BJ (cell line): ENCODE measurements around the gene BCL7B. TPM values are rescaled to one million over a fixed set of nuclear protein-coding genes. Genes with fewer than 3 reads are reported as not detected.

Experiments
- CTCF ChIA-PET: fragments of 350-600 bp; formaldehyde crosslinking; extraction: SDS; loops from one replicate; lab custom pipeline; 2021; ENCODE audit warnings: antibody characterized with exemption, inconsistent platforms; lab: Yijun Ruan, JAX
- POLR2A ChIA-PET: fragments of 300-600 bp; sonication (Branson Sonifier 250); formaldehyde crosslinking; extraction: SDS; loops from one replicate; lab custom pipeline; 2021; ENCODE audit warnings: antibody characterized with exemption; lab: Charles Lee
- DNase-seq: peaks from one replicate; pipeline ENCODE4 v3.0.0-alpha.2; 2011; ENCODE audit warnings: low read depth
- H3K27me3 ChIP-seq: 2 replicates; pipeline ENCODE4 v1.6.0; 2011; ENCODE audit warnings: low read length; ENCODE audit not compliant: control insufficient read depth, insufficient read depth
- H3K36me3 ChIP-seq: 2 replicates; pipeline ENCODE4 v1.5.1; 2011; ENCODE audit warnings: low read length; ENCODE audit not compliant: control insufficient read depth, insufficient read depth
- H3K4me3 ChIP-seq: 2 replicates; pipeline ENCODE4 v1.5.1; 2011; ENCODE audit warnings: low read depth, mild to moderate bottlenecking, control low read depth, low read length
- CTCF ChIP-seq: IDR thresholded peaks from 2 replicates; pipeline ENCODE4 v1.5.1; 2011; ENCODE audit warnings: low read depth, mild to moderate bottlenecking, control low read depth, inconsistent platforms, low read length, moderate library complexity; ENCODE audit not compliant: insufficient read depth
- polyA plus RNA-seq: library from polyadenylated mRNA; depleted of rRNA; stranded (reverse); fragments of >200 nt; gene quantifications from 2 replicates; pipeline ENCODE4 v1.2.3, GENCODE V29; 2011

BCL7B gene
- polyA plus RNA-seq, 1 experiment = 89.6 TPM

- Histone ChIP-seq H3K4me3 (no peak overlapping the region), H3K27me3 (no peaks in the 10 kb centered on the region), H3K36me3 (peaks cover 7% of the 10 kb centered on the region)
- no peak for TF ChIP-seq CTCF
- POLR2A ChIA-PET = no interaction called here
- no peak for DNase-seq
- CTCF ChIA-PET = no interaction called here
These were observed 40.1 kb downstream of the BCL7B start for GRCh38 chr7:73517241-73517995.

GRCh38 chr7:73515178-73515577 lies 42.3 kb downstream of the BCL7B start:
- Histone ChIP-seq H3K4me3 (no peak overlapping the region), H3K27me3 (no peaks in the 10 kb centered on the region), H3K36me3 (peaks cover 7% of the 10 kb centered on the region)
- no peak for TF ChIP-seq CTCF
- ChIA-PET CTCF (no interaction called here), POLR2A (no interaction called here)
- no peak for DNase-seq

- ChIA-PET CTCF (no interaction called here), POLR2A (no interaction called here)
- no peak for DNase-seq
- peaks cover 16% of the 10 kb centered on the region for H3K36me3 ChIP-seq
- TF ChIP-seq CTCF = no peak
- no peak overlapping the region for H3K4me3 ChIP-seq
- no peaks in the 10 kb centered on the region for H3K27me3 ChIP-seq
These were observed 45.3 kb downstream of the BCL7B start for GRCh38 chr7:73512018-73512780.

GRCh38 chr7:73509463-73509862 lies 48.0 kb downstream of the BCL7B start:
- Histone ChIP-seq H3K4me3 (no peak overlapping the region), H3K36me3 (peaks cover 14% of the 10 kb centered on the region), H3K27me3 (no peaks in the 10 kb centered on the region)
- TF ChIP-seq CTCF = no peak
- POLR2A ChIA-PET = no interaction called here
- no peak for DNase-seq
- CTCF ChIA-PET = interaction anchor here (1.5 kb wide), 1 partner anchor 69 kb away, joined by 3 read pairs; no protein-coding TSS in a partner anchor

GRCh38 chr7:73507556-73507955 lies 49.9 kb downstream of the BCL7B start:
- ChIA-PET CTCF (no interaction called here), POLR2A (no interaction called here)
- no peak for TF ChIP-seq CTCF
- no peak for DNase-seq
- no peaks in the 10 kb centered on the region for H3K27me3 ChIP-seq
- H3K4me3 ChIP-seq = no peak overlapping the region
- H3K36me3 ChIP-seq = peaks cover 17% of the 10 kb centered on the region
